Panc1 (cell line): ENCODE results near the gene EFNA5.

Source experiments
- POLR2AphosphoS5 ChIP-seq: IDR thresholded peaks from 2 replicates; pipeline ENCODE4 v1.6.1; 2012; ENCODE audit warnings: mild to moderate bottlenecking, low read depth, low read length, moderate library complexity
- SIN3A ChIP-seq: IDR thresholded peaks from 2 replicates; pipeline ENCODE4 v1.6.1; 2012; ENCODE audit warnings: low read depth, mild to moderate bottlenecking, low read length, moderate library complexity, borderline replicate concordance; ENCODE audit not compliant: insufficient read depth
- TCF7L2 ChIP-seq: IDR thresholded peaks from 2 replicates; pipeline ENCODE4 v1.6.1; 2011; ENCODE audit warnings: mild to moderate bottlenecking, low read depth, low read length, inconsistent platforms
- TF ChIP-seq, protein P1 (sequence below): fragments of 450-650 bp; IDR thresholded peaks from 2 replicates; pipeline ENCODE4 v1.5.1; 2017; ENCODE audit warnings: mild to moderate bottlenecking
- TF ChIP-seq, protein P2 (sequence below), 2 experiments: IDR thresholded peaks; 2 replicates each; pipeline ENCODE4 v1.6.1; 2011 to 2012; ENCODE audit warnings: low read depth in 2 of 2, control low read depth in 1 of 2, low read length in 1 of 2, mild to moderate bottlenecking in 1 of 2, moderate library complexity in 1 of 2; ENCODE audit not compliant: insufficient read depth in 1 of 2

DNA sequence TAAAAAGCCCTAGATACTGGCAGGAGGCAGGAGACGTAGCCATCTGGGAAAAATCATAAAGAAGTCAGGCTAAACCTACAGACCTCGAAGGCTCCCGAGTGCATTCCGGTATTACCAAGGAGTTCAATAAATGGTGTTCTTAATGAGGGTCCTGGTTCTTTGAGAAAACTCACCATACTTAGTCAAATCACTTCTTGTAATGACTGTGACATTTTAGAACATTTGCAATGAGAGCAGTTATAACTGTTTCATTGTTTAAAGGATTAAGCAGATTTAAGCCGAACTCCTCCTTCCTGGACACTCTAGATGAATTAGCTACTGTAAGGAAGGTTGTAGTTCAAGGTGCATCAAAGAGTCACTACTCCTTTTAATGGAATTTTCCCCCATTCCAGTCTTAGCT, 67.8 kb downstream of the EFNA5 start:
- TF ChIP-seq POLR2AphosphoS5 (no peak), SIN3A (no peak), TCF7L2 (no peak)
- TF ChIP-seq, protein P1, sequence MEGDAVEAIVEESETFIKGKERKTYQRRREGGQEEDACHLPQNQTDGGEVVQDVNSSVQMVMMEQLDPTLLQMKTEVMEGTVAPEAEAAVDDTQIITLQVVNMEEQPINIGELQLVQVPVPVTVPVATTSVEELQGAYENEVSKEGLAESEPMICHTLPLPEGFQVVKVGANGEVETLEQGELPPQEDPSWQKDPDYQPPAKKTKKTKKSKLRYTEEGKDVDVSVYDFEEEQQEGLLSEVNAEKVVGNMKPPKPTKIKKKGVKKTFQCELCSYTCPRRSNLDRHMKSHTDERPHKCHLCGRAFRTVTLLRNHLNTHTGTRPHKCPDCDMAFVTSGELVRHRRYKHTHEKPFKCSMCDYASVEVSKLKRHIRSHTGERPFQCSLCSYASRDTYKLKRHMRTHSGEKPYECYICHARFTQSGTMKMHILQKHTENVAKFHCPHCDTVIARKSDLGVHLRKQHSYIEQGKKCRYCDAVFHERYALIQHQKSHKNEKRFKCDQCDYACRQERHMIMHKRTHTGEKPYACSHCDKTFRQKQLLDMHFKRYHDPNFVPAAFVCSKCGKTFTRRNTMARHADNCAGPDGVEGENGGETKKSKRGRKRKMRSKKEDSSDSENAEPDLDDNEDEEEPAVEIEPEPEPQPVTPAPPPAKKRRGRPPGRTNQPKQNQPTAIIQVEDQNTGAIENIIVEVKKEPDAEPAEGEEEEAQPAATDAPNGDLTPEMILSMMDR, result no peak
- TF ChIP-seq, protein P2, sequence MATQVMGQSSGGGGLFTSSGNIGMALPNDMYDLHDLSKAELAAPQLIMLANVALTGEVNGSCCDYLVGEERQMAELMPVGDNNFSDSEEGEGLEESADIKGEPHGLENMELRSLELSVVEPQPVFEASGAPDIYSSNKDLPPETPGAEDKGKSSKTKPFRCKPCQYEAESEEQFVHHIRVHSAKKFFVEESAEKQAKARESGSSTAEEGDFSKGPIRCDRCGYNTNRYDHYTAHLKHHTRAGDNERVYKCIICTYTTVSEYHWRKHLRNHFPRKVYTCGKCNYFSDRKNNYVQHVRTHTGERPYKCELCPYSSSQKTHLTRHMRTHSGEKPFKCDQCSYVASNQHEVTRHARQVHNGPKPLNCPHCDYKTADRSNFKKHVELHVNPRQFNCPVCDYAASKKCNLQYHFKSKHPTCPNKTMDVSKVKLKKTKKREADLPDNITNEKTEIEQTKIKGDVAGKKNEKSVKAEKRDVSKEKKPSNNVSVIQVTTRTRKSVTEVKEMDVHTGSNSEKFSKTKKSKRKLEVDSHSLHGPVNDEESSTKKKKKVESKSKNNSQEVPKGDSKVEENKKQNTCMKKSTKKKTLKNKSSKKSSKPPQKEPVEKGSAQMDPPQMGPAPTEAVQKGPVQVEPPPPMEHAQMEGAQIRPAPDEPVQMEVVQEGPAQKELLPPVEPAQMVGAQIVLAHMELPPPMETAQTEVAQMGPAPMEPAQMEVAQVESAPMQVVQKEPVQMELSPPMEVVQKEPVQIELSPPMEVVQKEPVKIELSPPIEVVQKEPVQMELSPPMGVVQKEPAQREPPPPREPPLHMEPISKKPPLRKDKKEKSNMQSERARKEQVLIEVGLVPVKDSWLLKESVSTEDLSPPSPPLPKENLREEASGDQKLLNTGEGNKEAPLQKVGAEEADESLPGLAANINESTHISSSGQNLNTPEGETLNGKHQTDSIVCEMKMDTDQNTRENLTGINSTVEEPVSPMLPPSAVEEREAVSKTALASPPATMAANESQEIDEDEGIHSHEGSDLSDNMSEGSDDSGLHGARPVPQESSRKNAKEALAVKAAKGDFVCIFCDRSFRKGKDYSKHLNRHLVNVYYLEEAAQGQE (IDR thresholded peaks at IDR 0.05; ENCODE audit: insufficient read depth in 1 of 2, low read depth in 2 of 2, low read length in 1 of 2), result no peak
